PC-9 (cell line): Measurements from ENCODE around the gene NT5DC1.

Experiments
- EZH2 ChIP-seq: fragments of 200-600 bp; sonication (generic); IDR thresholded peaks from 2 replicates; pipeline ENCODE4 v1.8.0; 2017; ENCODE audit warnings: antibody characterized with exemption, low read depth
- TF ChIP-seq, protein P1 (sequence below): fragments of 200-600 bp; sonication (generic); conservative IDR thresholded peaks from 2 replicates; pipeline ENCODE4 v1.6.1; 2017; ENCODE audit warnings: mixed run types, antibody characterized with exemption, mild to moderate bottlenecking, moderate library complexity

DNA sequence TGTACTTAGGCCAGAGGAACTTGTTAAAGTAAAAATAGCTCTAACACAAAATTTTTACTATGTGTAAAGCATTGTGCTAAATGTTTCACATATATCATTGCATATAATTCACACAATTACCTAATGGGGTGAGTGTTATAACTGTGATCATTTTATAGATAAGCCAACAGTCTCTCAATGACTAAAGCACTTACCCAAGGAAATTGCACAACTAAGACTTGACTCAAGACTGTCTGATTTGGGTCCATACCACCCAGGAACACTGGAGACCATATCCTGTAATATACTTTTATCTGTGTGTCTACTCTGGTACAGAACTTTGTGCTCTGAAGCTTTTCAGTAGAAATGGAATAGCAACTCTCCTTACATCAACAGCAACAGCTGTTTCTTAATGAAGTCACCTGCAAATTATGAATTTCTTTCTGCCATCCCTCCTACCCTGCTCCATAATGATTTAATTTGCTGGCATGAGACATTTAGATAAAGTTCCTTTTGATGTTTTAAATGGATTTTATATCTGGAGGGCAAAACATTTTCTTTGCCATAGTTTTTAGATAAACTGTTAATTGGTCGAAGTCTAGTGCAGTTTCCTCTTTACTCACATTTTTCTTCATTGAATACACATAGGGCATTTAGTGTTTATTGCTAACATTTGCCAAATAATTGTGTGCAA lies 105.7 kb downstream of the NT5DC1 start:
- TF ChIP-seq, protein P1, sequence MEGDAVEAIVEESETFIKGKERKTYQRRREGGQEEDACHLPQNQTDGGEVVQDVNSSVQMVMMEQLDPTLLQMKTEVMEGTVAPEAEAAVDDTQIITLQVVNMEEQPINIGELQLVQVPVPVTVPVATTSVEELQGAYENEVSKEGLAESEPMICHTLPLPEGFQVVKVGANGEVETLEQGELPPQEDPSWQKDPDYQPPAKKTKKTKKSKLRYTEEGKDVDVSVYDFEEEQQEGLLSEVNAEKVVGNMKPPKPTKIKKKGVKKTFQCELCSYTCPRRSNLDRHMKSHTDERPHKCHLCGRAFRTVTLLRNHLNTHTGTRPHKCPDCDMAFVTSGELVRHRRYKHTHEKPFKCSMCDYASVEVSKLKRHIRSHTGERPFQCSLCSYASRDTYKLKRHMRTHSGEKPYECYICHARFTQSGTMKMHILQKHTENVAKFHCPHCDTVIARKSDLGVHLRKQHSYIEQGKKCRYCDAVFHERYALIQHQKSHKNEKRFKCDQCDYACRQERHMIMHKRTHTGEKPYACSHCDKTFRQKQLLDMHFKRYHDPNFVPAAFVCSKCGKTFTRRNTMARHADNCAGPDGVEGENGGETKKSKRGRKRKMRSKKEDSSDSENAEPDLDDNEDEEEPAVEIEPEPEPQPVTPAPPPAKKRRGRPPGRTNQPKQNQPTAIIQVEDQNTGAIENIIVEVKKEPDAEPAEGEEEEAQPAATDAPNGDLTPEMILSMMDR = no peak
- TF ChIP-seq EZH2 = no peak
